Stimulated activated CD4-positive, alpha-beta T cell treated with anti-CD3 and anti-CD28 coated beads, Interleukin-4, amount 100 ng/mL, for 48 hours (primary cell): ENCODE results near the gene OTUD7B.
A peak's percentile ranks its signal among the peaks of the same experiment; 100 is the strongest.
"Not testable (repeated sequence)": the region's sequence is repeated elsewhere in the genome, so short reads cannot be mapped to it uniquely, and the experiment has no call there.

ENCODE experiments used
- DNase-seq, 2 donors: peaks; one replicate each; pipeline ENCODE4 v3.0.0-alpha.2; 2020; ENCODE audit warnings: low read depth in 2 of 2

Gene OTUD7B

DNA sequence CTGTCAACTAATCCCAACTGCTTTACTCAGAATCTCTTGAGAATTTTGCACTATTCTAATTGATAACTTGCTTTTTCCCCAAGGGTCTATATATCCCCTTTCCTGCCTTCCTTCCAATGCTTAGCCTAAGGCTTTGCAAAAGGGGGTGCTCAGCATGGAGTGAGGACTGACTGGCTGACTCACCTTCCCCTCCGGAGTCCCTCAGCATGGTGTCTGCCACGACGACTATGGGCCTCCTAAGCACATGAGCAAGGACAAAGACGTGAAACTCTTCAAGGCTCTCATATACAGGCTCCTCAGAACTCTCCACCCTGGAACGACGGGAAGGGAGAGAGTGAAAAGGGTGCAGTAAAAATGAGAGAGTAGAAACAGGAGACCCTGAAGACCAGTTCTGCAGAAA lies 60.6 kb downstream of the OTUD7B start:
- no peak for DNase-seq

GRCh38 chr1:149945206-149945605 lies 65.3 kb downstream of the OTUD7B start:
- DNase-seq, result no peak

DNA sequence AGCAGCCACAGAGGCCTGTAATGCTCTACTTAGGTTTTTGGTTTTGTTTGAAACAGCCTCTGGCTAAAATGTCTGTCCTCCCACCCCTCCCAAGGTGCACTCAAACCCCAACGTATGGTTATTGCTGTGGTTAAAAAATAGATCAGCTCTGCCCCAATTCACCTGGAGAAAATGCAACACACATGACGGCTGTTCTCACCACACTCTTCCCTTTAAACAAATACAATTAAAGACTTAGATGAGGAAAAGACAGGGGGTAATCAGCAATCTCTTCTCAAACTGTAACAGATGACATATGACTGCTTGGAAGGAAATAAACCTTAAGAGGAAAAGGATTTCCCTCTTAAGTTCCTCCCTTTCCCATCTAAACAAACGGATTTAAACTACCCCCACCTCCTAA lies 67.6 kb downstream of the OTUD7B start:
- no peak for DNase-seq

DNA sequence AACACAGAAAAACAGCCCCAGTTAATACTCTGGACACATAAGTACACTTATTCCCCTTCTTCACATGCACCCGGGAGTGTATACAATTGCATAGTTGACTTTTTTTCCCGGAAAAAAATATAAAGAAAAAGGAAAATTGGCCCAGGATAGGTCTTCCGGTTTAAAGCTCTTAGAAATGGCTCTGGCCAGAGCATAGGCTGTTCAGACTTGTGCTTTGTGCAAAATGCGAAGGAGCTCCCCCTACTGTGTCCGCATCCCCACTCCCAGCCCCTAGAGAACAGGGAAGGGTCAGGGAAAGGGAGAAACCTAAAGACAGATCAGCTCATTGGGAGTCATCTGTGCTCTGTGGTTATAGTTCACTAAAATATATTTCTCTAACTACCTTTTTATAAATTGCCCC lies 68.3 kb downstream of the OTUD7B start:
- no peak for DNase-seq

DNA sequence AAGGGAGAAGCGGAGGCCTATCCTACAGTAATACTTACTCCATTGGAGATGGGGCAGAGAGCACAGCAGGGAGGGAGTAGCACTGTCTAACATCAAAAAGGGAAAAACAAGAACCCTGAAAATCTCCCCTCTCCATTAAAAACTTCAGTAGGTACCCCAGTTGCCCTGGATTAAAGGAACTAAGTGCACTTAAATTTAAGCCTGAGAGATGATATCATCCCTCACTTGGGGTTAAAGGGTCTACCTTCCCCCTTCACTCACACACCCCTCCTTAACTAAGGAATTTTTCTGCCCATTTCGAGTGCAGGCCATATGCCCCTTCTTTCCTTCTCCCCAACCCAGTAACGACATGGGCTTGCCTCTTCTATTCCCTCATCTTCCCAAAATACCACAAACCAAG lies 70.1 kb downstream of the OTUD7B start:
- DNase-seq, result no peak

- DNase-seq, result not testable (repeated sequence)
These were observed 71.9 kb downstream of the OTUD7B start for GRCh38 chr1:149938668-149939003.

DNA sequence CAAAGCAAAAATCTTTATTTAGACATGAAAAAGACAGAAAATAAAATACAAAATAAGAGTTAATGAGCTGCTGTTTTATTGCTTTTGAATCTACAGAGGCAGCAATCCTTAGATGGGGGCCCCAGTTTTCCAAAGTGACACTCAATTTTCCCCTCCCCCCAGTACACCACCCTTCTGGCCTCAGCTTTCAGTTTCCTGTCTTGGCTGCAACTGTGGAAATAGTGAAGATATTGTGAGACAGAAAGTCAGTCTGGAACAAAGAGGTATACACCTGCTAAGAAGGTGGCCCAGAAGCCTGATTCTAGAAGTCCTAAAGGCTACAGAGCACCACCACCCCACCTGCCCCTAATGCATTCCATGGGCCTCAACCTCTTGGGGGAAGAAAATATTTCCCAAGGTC lies 72.8 kb downstream of the OTUD7B start:
- no peak for DNase-seq

- DNase-seq, result no peak
These were observed 73.4 kb downstream of the OTUD7B start for GRCh38 chr1:149936992-149937705.

- no peak for DNase-seq
These were observed 74.1 kb downstream of the OTUD7B start, which contains the start of gene MTMR11 for GRCh38 chr1:149936170-149936991. MTMR11 (minus strand) TSS chr1:149936879; CDS start chr1:149936647, 232 bp downstream.

DNA sequence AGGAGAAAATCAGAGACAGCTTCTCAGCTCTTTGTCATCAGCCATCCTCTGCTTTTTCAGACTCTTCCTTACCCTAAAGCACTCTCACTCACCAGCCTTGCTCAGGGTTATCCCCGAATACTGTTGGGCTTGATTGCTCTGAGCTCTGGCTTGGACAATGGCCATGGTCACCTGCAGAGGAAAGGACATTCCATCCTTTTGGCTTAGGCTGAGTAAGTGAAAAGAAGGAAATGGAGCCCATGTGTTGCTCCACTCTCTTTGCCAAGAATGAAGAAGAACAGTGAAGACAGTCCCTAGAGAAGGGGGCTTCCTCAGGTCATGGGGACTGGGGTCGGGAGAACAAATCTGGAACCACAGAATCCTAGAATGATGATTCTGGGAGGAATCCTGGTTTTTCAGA lies 76.2 kb downstream of the OTUD7B start:
- DNase-seq, result no peak

DNA sequence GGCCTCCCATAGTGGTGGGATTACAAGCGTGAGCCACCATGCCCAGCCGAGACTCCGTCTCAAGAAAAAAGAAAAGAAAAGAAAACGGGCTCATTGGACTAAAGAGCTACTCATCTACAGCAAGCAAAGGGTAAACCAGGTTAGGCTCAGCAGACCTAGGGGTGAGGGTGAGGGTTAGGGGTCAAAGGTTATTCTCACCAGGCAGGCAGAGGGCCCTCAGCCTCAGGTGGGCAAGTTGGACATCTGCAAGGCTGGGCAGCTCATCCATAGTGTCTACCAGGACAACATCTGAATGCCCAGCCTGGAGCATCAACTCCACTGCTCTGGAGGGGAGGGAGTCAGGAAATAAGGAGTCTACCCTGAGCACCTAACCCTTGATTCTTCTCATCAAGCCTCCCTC lies 77.3 kb downstream of the OTUD7B start:
- no peak for DNase-seq

DNA sequence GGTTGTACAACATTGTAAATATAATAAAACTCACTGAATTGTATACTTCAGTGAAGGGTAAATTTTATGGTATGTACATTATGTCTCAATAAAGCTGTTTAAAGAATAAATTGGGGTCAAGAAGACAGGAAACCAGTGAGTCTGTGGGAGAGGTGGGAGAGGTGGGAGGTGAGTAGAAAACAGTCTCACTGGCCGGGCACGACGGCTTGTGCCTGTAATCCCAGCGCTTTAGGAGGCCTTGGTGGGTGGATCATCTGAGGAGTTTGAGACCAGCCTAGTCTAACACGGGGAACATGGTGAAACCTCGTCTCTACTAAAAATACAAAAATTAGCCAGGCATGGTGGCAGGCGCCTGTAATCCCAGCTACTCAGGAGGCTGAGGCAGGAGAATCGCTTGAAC lies 78.1 kb downstream of the OTUD7B start:
- DNase-seq, result no peak

GRCh38 chr1:149931212-149931790 lies 79.2 kb downstream of the OTUD7B start:
- DNase-seq, result no peak

DNA sequence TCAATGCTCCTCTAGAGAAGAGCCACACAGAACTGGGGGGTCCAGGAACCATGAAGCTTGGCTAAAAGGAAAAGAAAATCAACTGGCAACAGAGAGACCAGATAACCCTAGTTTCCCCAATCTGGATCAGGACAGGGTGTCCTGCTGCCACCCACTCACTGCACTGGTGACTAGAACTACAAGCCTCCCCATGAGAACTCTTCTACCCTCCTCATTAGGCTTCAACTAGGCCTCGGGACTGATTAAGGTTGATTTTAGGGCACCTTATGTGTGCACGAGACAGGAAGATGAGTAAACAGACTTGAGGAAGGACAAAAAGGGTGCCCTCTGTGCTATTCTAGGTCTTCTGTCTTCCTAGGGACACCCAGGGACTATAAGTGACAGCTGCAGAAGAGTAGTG lies 80.7 kb downstream of the OTUD7B start:
- DNase-seq, result no peak

- DNase-seq, result no peak
These were observed 82.2 kb downstream of the OTUD7B start for GRCh38 chr1:149928401-149928724.

DNA sequence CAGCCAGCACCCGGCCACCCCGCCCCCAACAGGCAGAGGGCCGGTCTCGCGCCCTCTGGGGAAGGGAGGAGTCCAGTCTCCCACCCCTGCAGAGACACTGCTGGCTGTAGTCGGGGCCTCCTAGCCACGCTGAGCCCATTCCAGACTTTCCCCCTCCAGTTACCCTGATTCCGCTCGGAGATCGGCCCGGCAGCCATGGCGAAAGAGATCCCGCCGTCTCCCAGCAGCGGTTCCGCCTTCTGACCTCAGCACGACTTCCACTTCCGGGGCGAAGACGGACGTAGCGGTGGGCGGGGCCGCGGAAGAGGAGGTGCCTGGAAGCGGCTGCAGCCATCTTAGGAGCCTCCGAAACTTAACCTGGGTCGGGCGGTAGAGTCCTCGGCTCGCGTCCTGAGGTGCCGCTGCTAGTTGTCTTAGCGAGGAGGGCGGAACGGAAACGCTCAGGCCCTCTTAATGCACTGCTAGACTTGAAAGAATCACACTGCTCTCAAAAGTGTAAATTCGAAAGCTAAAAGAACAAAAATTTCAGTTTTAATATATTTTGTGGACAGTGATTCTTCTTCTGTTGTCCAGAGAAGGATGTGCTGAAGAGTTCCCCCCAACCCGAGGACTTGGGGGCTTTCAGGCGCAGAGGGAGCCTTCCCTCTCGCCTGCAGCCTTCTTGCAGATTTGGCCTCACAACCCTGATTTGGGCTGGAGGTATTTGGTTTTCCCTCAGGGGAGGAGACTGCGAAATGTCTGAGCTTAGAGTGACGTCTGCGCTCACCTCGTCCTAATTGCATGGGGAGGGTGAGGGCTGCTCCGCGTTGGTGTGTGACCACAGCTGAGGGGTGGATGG lies 82.7 kb downstream of the OTUD7B start, which contains the start of gene SF3B4:
Gene SF3B4, minus strand, starts transcription at position 241 of the 838 bp plus-strand sequence. Its CDS starts 44 bp downstream, at position 197.
- DNase-seq, result peak; percentile 91 to 96

DNA sequence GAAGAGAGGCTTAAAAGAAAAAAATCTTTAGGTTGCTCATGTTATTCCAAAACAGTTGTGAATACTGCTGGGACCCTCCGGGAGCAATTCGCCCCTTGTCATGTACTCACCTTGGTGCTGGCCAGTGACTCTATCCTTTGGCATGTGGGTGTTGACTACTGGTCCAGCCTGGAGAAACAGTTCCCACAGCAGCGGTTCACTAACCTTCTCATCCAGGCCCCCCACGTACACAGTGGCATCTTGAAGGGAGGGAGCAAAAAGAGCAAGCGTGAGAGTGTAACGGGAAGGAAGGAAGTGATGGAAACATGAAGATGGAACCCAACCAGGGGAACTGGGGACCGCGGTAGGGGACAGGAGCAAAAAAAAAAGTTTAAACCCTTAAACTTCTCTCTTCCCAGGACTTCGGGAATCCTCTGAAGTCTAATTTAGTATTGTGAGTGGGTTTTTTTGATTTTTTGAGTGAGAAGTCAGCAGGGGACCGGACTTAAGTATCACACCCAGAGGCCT lies 83.4 kb downstream of the OTUD7B start:
- DNase-seq, result no peak

- no peak for DNase-seq
These were observed 84.2 kb downstream of the OTUD7B start for GRCh38 chr1:149926296-149926695.

DNA sequence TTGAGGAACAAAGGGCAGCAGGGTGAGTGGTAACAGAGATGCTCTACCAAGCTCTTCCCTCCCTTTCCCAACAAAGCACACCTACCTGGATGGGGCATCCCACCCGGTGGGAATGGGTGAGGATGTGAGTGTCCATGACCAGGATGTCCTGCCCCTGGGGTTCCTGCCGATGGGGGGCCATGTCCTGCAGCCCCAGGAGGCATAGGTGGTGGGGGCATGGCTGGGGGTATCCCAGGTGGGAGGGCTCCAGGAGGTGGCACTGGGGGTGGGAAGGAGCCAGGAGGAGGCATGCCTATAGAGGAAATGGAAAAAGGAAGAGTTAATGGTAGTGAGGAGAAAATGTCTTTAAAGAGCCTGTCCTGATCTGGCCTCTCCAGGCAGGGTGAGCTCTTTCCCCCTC lies 84.8 kb downstream of the OTUD7B start:
- DNase-seq, result no peak

- no peak for DNase-seq
These were observed 85.2 kb downstream of the OTUD7B start for GRCh38 chr1:149925345-149925744.

GRCh38 chr1:149923626-149924025 lies 86.9 kb downstream of the OTUD7B start:
- DNase-seq, result no peak
